ENCODE data around the gene CT47B1.
"Not testable (repeated sequence)": the region's sequence is repeated elsewhere in the genome, so short reads cannot be mapped to it uniquely, and the experiment has no call there.

CT47B1 gene

DNA sequence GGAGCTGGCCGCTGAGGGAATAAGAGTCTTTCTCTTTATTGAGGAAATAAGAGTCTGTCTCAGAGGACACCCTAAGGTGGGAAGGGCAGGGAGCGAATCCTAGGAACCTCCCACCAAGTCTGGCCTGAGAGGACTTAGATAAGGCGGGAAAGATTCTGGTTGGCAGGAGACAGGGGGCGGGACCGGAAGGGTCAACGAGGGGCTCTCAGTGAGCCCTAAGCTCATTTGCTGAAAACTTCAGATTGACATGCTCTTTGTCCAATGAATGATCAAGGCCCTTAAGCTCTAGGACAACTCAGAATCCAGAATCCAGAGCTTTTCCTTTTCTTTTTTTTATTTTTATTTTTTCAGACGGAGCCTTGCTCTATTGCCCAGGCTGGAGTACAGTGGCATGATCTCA is at the start of gene CT47B1:
CT47B1 (minus strand) TSS at position 101 of the 400 bp plus-strand sequence. CDS start 196 bp downstream, outside the sequence.
- H3K27ac ChIP-seq (ENCODE audit: extremely low read depth, low read depth, low read length); H3K4me1 ChIP-seq (ENCODE audit: control insufficient read depth, insufficient read depth, low read length); POLR2A ChIA-PET; H3K9me3 ChIP-seq (ENCODE audit: control insufficient read depth, insufficient read depth, low read depth, low read length); H3K36me3 ChIP-seq (ENCODE audit: control insufficient read depth in 2 of 2, insufficient read depth in 1 of 2, low read length in 2 of 2); H3K4me3 ChIP-seq (ENCODE audit: low read depth, low read length); CTCF ChIA-PET: not testable (repeated sequence)

DNA sequence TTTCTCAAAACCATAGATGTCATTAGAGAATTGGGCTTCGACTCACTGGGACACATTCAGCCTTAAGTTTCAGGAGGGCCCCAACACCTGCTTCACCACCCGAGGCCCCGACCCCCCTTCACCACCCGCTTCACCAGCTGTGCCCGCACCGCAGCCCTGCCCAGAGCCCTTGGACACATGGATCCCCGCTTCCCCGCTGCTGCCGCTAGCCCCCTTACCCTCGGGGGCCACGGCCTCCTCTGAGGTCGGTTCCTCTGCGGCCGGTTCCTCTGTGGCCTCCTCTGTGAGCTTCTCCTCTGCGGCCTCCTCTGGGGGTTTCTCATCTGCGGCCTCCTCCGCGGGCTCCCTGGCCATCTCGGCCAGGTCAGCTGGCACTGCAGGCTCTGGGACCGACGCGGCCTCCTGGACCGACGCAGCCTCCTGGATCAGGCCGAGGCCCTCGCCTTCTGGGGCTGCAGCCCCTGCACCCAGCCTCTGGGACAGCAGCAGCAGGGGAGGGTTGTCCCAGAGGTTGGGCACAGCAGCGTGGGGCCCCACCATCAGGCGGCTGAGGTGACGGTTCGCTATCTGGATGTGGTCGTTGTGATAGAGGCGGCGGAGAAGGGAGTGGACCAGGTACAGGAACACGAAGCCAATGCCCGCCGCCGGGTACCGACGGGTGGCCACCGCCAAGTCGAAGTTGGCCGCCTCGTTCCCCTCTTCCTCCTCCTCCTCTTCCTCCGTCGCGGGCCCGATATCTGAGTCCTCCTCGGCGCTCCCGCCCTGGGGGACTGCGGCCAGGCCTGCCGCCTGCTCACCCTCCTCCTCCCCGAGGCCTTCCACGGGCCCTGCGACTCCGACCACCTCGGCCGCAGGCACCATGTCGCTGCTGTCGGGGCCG is 748 bp downstream of the CT47B1 start:
- no peak for TF ChIP-seq ZNF366 (tag by site-specific recombination; conservative IDR thresholded peaks at IDR 0.05)
- TF ChIP-seq FEZF1 (tag by site-specific recombination; IDR thresholded peaks at IDR 0.05) = no peak
- no peak for TF ChIP-seq TRIM28 (IDR thresholded peaks at IDR 0.05; ENCODE audit: borderline replicate concordance, low read length)
- TF ChIP-seq SCRT2 (tag by site-specific recombination; IDR thresholded peaks at IDR 0.05) = no peak
- ChIA-PET CTCF (no interaction called here), POLR2A (no interaction called here)
- H3K9me3 ChIP-seq (ENCODE audit: control insufficient read depth, insufficient read depth, low read depth, low read length) = no peaks in the 10 kb centered on the region
- H3K4me1 ChIP-seq (ENCODE audit: control insufficient read depth, insufficient read depth, low read length) = no peaks in the 10 kb centered on the region
- H3K4me3 ChIP-seq (ENCODE audit: low read depth, low read length) = no peak overlapping the region
- no peaks in the 10 kb centered on the region for H3K36me3 ChIP-seq (ENCODE audit: control insufficient read depth in 2 of 2, insufficient read depth in 1 of 2, low read length in 2 of 2)
- H3K27ac ChIP-seq (ENCODE audit: extremely low read depth, low read depth, low read length) = no peak overlapping the region

GRCh38 chrX:120857240-120857639 is 18.4 kb downstream of the CT47B1 start:
- Histone ChIP-seq H3K4me1 (ENCODE audit: control insufficient read depth, insufficient read depth, low read length) (no peaks in the 10 kb centered on the region), H3K4me3 (ENCODE audit: low read depth, low read length) (no peak overlapping the region), H3K9me3 (ENCODE audit: control insufficient read depth, insufficient read depth, low read depth, low read length) (no peaks in the 10 kb centered on the region; the same call in 1 of the 2 replicates), H3K36me3 (ENCODE audit: control insufficient read depth in 2 of 2, insufficient read depth in 1 of 2, low read length in 2 of 2) (no peaks in the 10 kb centered on the region), H3K27ac (ENCODE audit: extremely low read depth, low read depth, low read length) (no peak overlapping the region)
- TF ChIP-seq TRIM28 (IDR thresholded peaks at IDR 0.05; ENCODE audit: borderline replicate concordance, low read length) (no peak), ZNF426 (tag by site-specific recombination; IDR thresholded peaks at IDR 0.05) (no peak)
- ChIA-PET CTCF (no interaction called here), POLR2A (no interaction called here)

GRCh38 chrX:120840827-120841226 is 34.8 kb downstream of the CT47B1 start:
- no peaks in the 10 kb centered on the region for H3K9me3 ChIP-seq (ENCODE audit: control insufficient read depth, insufficient read depth, low read depth, low read length)
- ChIA-PET CTCF (interaction anchor here (1.4 kb wide), 1 partner anchor 51 kb away, joined by 5 read pairs; no protein-coding TSS in a partner anchor), POLR2A (no interaction called here)
- no peaks in the 10 kb centered on the region for H3K4me1 ChIP-seq (ENCODE audit: control insufficient read depth, insufficient read depth, low read length)
- H3K4me3 ChIP-seq (ENCODE audit: low read depth, low read length) = no peak overlapping the region
- no peak overlapping the region for H3K27ac ChIP-seq (ENCODE audit: extremely low read depth, low read depth, low read length)
- H3K36me3 ChIP-seq (ENCODE audit: control insufficient read depth in 2 of 2, insufficient read depth in 1 of 2, low read length in 2 of 2) = no peaks in the 10 kb centered on the region
- TF ChIP-seq ZNF302 (tag by site-specific recombination; IDR thresholded peaks at IDR 0.05; ENCODE audit: low read depth) = no peak
- TF ChIP-seq, protein P1, sequence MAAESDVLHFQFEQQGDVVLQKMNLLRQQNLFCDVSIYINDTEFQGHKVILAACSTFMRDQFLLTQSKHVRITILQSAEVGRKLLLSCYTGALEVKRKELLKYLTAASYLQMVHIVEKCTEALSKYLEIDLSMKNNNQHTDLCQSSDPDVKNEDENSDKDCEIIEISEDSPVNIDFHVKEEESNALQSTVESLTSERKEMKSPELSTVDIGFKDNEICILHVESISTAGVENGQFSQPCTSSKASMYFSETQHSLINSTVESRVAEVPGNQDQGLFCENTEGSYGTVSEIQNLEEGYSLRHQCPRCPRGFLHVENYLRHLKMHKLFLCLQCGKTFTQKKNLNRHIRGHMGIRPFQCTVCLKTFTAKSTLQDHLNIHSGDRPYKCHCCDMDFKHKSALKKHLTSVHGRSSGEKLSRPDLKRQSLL (tag by site-specific recombination; IDR thresholded peaks at IDR 0.05) = no peak
- TF ChIP-seq ZNF785 (tag by site-specific recombination; IDR thresholded peaks at IDR 0.05) = no peak
- TF ChIP-seq, protein P2, sequence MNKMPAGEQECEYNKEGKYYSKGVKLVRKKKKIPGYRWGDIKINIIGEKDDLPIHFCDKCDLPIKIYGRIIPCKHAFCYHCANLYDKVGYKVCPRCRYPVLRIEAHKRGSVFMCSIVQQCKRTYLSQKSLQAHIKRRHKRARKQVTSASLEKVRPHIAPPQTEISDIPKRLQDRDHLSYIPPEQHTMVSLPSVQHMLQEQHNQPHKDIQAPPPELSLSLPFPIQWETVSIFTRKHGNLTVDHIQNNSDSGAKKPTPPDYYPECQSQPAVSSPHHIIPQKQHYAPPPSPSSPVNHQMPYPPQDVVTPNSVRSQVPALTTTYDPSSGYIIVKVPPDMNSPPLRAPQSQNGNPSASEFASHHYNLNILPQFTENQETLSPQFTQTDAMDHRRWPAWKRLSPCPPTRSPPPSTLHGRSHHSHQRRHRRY (tag by site-specific recombination; IDR thresholded peaks at IDR 0.05) = no peak
- TF ChIP-seq, protein P3, sequence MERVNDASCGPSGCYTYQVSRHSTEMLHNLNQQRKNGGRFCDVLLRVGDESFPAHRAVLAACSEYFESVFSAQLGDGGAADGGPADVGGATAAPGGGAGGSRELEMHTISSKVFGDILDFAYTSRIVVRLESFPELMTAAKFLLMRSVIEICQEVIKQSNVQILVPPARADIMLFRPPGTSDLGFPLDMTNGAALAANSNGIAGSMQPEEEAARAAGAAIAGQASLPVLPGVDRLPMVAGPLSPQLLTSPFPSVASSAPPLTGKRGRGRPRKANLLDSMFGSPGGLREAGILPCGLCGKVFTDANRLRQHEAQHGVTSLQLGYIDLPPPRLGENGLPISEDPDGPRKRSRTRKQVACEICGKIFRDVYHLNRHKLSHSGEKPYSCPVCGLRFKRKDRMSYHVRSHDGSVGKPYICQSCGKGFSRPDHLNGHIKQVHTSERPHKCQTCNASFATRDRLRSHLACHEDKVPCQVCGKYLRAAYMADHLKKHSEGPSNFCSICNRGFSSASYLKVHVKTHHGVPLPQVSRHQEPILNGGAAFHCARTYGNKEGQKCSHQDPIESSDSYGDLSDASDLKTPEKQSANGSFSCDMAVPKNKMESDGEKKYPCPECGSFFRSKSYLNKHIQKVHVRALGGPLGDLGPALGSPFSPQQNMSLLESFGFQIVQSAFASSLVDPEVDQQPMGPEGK (tag by site-specific recombination; IDR thresholded peaks at IDR 0.05) = no peak
- no peak for TF ChIP-seq ZNF610 (tag by site-specific recombination; IDR thresholded peaks at IDR 0.05; ENCODE audit: borderline replicate concordance)
- no peak for TF ChIP-seq GLIS2 (tag by site-specific recombination; IDR thresholded peaks at IDR 0.05)
- TF ChIP-seq ZFP37 (tag by site-specific recombination; IDR thresholded peaks at IDR 0.05) = no peak
- no peak for TF ChIP-seq EGR2 (tag by site-specific recombination; IDR thresholded peaks at IDR 0.05; ENCODE audit: low read depth)
- no peak for TF ChIP-seq ZNF791 (tag by site-specific recombination; IDR thresholded peaks at IDR 0.05)
- no peak for TF ChIP-seq ZNF701 (tag by site-specific recombination; IDR thresholded peaks at IDR 0.05)
- no peak for TF ChIP-seq SP2 (tag by site-specific recombination; IDR thresholded peaks at IDR 0.05)
- TF ChIP-seq, protein P4, sequence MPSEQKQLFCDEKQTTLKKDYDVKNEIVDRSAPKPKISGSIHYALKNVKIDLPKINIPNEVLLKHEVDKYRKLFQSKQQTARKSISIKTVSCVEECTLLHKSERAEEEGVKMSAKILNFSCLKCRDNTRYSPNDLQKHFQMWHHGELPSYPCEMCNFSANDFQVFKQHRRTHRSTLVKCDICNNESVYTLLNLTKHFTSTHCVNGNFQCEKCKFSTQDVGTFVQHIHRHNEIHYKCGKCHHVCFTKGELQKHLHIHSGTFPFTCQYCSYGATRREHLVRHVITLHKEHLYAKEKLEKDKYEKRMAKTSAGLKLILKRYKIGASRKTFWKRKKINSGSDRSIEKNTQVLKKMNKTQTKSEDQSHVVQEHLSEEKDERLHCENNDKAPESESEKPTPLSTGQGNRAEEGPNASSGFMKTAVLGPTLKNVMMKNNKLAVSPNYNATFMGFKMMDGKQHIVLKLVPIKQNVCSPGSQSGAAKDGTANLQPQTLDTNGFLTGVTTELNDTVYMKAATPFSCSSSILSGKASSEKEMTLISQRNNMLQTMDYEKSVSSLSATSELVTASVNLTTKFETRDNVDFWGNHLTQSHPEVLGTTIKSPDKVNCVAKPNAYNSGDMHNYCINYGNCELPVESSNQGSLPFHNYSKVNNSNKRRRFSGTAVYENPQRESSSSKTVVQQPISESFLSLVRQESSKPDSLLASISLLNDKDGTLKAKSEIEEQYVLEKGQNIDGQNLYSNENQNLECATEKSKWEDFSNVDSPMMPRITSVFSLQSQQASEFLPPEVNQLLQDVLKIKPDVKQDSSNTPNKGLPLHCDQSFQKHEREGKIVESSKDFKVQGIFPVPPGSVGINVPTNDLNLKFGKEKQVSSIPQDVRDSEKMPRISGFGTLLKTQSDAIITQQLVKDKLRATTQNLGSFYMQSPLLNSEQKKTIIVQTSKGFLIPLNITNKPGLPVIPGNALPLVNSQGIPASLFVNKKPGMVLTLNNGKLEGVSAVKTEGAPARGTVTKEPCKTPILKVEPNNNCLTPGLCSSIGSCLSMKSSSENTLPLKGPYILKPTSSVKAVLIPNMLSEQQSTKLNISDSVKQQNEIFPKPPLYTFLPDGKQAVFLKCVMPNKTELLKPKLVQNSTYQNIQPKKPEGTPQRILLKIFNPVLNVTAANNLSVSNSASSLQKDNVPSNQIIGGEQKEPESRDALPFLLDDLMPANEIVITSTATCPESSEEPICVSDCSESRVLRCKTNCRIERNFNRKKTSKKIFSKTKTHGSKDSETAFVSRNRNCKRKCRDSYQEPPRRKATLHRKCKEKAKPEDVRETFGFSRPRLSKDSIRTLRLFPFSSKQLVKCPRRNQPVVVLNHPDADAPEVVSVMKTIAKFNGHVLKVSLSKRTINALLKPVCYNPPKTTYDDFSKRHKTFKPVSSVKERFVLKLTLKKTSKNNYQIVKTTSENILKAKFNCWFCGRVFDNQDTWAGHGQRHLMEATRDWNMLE (tag by site-specific recombination; conservative IDR thresholded peaks at IDR 0.05; ENCODE audit: low read depth) = no peak

All from HEK293 (cell line).